Measurements from ENCODE around the gene ZNF219. TPM values are rescaled to one million over a fixed set of nuclear protein-coding genes. Genes with fewer than 3 reads are reported as not detected.

The ZNF219 gene
- total and polyA plus RNA-seq, 2 of the 13 experiments (the other 11 are each of a cell fraction or from before 2014, with no cell fraction given): 34.5 to 36.6 TPM

DNA sequence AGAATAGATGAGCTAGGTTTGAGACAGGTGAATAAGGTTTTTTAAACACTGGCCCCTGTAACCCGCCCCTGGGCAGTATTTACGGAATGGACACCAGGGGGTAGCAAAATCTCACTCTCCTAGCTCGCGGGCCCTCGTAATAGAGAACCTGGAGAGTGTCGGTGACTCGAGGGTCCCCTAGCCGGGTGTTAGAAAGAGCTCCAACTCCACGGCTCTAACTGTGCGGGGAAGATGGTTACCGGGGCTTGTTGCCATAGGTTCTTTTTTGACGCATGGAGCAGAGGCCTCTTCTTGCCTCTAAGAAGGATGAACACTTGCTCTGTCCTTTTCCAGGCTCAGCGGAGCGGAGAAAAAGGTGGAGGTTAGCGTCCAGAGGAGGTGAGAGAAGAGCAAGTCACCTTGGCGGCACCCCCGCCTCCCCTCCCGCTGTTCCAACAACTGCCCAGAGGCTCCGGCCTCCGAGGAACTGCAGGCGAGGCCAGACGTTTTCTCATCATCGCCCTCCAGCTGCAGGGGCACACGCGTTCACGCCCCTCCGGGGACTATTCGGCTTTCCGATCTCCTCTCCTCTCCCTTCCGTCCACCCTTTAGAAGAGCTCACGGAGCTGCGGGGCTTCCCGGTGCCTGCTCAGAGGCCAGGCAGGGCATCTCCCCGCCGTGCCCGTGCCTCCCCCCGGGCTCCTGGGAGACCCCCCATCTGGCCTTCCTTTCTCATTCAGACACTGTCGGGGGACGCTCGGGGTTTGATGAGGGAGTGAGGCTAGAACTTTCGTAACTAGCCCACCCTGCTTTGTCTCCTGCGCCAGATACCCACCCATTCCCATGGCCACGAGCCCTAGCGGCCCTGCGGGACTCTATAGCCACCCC is 29.7 kb downstream of the ZNF219 start (continued):
- TF ChIP-seq, protein P1, sequence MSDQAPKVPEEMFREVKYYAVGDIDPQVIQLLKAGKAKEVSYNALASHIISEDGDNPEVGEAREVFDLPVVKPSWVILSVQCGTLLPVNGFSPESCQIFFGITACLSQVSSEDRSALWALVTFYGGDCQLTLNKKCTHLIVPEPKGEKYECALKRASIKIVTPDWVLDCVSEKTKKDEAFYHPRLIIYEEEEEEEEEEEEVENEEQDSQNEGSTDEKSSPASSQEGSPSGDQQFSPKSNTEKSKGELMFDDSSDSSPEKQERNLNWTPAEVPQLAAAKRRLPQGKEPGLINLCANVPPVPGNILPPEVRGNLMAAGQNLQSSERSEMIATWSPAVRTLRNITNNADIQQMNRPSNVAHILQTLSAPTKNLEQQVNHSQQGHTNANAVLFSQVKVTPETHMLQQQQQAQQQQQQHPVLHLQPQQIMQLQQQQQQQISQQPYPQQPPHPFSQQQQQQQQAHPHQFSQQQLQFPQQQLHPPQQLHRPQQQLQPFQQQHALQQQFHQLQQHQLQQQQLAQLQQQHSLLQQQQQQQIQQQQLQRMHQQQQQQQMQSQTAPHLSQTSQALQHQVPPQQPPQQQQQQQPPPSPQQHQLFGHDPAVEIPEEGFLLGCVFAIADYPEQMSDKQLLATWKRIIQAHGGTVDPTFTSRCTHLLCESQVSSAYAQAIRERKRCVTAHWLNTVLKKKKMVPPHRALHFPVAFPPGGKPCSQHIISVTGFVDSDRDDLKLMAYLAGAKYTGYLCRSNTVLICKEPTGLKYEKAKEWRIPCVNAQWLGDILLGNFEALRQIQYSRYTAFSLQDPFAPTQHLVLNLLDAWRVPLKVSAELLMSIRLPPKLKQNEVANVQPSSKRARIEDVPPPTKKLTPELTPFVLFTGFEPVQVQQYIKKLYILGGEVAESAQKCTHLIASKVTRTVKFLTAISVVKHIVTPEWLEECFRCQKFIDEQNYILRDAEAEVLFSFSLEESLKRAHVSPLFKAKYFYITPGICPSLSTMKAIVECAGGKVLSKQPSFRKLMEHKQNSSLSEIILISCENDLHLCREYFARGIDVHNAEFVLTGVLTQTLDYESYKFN (CRISPR knock-in tag; conservative IDR thresholded peaks at IDR 0.05): no peak
- TF ChIP-seq ZFP37 (CRISPR knock-in tag; IDR thresholded peaks at IDR 0.05; ENCODE audit: borderline replicate concordance): 0 out of 2 replicates have a peak, but pooled peaks have one; percentile 49
- TF ChIP-seq ZBTB3 (CRISPR knock-in tag; IDR thresholded peaks at IDR 0.05; ENCODE audit: borderline replicate concordance, low read depth): no peak
- TF ChIP-seq ATRX (CRISPR knock-in tag; IDR thresholded peaks at IDR 0.05; ENCODE audit: borderline replicate concordance): no peak
- no peak for TF ChIP-seq DNMT3B (CRISPR knock-in tag; conservative IDR thresholded peaks at IDR 0.05)
- TF ChIP-seq, protein P2, sequence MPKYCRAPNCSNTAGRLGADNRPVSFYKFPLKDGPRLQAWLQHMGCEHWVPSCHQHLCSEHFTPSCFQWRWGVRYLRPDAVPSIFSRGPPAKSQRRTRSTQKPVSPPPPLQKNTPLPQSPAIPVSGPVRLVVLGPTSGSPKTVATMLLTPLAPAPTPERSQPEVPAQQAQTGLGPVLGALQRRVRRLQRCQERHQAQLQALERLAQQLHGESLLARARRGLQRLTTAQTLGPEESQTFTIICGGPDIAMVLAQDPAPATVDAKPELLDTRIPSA (CRISPR knock-in tag; IDR thresholded peaks at IDR 0.05; ENCODE audit: borderline replicate concordance): no peak
- TF ChIP-seq MNT (IDR thresholded peaks at IDR 0.05): no peak
- TF ChIP-seq CREM (IDR thresholded peaks at IDR 0.05): no peak; the same call in 1 of the 2 replicates
- no peak for TF ChIP-seq CREM (CRISPR knock-in tag; IDR thresholded peaks at IDR 0.05)
- no peak for TF ChIP-seq MTERF4 (CRISPR knock-in tag; IDR thresholded peaks at IDR 0.05)
- no peak for TF ChIP-seq ZNF354B (CRISPR knock-in tag; IDR thresholded peaks at IDR 0.05)
- TF ChIP-seq HES4 (CRISPR knock-in tag; IDR thresholded peaks at IDR 0.05; ENCODE audit: borderline replicate concordance): no peak
- TF ChIP-seq ZNF615 (CRISPR knock-in tag; IDR thresholded peaks at IDR 0.05; ENCODE audit: borderline replicate concordance): no peak
- peak; percentile 90; the same call in 1 of the 2 replicates for TF ChIP-seq ATF6 (CRISPR knock-in tag; conservative IDR thresholded peaks at IDR 0.05)
- no peak; the same call in 1 of the 2 replicates for TF ChIP-seq ZNF768 (CRISPR knock-in tag; IDR thresholded peaks at IDR 0.05)
- TF ChIP-seq, protein P3, sequence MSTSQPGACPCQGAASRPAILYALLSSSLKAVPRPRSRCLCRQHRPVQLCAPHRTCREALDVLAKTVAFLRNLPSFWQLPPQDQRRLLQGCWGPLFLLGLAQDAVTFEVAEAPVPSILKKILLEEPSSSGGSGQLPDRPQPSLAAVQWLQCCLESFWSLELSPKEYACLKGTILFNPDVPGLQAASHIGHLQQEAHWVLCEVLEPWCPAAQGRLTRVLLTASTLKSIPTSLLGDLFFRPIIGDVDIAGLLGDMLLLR (CRISPR knock-in tag; IDR thresholded peaks at IDR 0.05): no peak; the same call in none of the 2 replicates
- TF ChIP-seq NPAS2 (CRISPR knock-in tag; IDR thresholded peaks at IDR 0.05; ENCODE audit: borderline replicate concordance): no peak

Data from HepG2 (cell line).